Erythroblast (primary cell): Measurements from ENCODE around the gene CRYM.
"Not testable (repeated sequence)": the region's sequence is repeated elsewhere in the genome, so short reads cannot be mapped to it uniquely, and the experiment has no call there.

Source experiments
- DNase-seq, 2 experiments: peaks; one replicate each; lab custom pipeline; 2025; lab: John Stamatoyannopoulos, UW
- GATA1 ChIP-seq: IDR thresholded peaks from 2 replicates; pipeline ENCODE4 v1.6.1; 2011; ENCODE audit warnings: low read depth, mild to moderate bottlenecking, control low read depth, low read length, moderate library complexity
- POLR2A ChIP-seq: IDR thresholded peaks from 2 replicates; pipeline ENCODE4 v1.6.1; 2011; ENCODE audit warnings: mild to moderate bottlenecking, low read length

Gene CRYM

GRCh38 chr16:21277927-21278706 is at the start of gene CRYM:
TSS of gene CRYM (minus strand) at chr16:21278290. CDS start at chr16:21278251, 39 bp downstream.
- DNase-seq, result peak; percentile 69 to 85
- TF ChIP-seq POLR2A (no peak), GATA1 (no peak)

GRCh38 chr16:21327046-21327445 is 49.0 kb upstream of the CRYM start:
- TF ChIP-seq GATA1, result no peak
- TF ChIP-seq POLR2A, result no peak
- no peak for DNase-seq

GRCh38 chr16:21326459-21326858 is 48.4 kb upstream of the CRYM start:
- TF ChIP-seq POLR2A, result no peak
- no peak for TF ChIP-seq GATA1
- DNase-seq, result no peak

GRCh38 chr16:21324267-21324666 is 46.2 kb upstream of the CRYM start:
- TF ChIP-seq GATA1, result no peak
- TF ChIP-seq POLR2A, result no peak
- no peak for DNase-seq

GRCh38 chr16:21322251-21322650 is 44.2 kb upstream of the CRYM start:
- not testable (repeated sequence) for DNase-seq

- DNase-seq, result no peak
Observed at GRCh38 chr16:21321736-21322135, 43.6 kb upstream of the CRYM start.

GRCh38 chr16:21314339-21314738 is 36.2 kb upstream of the CRYM start:
- TF ChIP-seq POLR2A, result no peak
- DNase-seq, result no peak

More at GRCh38 chr16:21321736-21322135, 43.6 kb upstream of the CRYM start:
- no peak for TF ChIP-seq GATA1
- no peak for TF ChIP-seq POLR2A

GRCh38 chr16:21312863-21313372 is 34.8 kb upstream of the CRYM start:
- DNase-seq, result not testable (repeated sequence)

- not testable (repeated sequence) for DNase-seq
Observed at GRCh38 chr16:21312046-21312445, 34.0 kb upstream of the CRYM start.

GRCh38 chr16:21306712-21307111 is 28.6 kb upstream of the CRYM start:
- not testable (repeated sequence) for DNase-seq

- TF ChIP-seq GATA1, result no peak
- peak in 1 of 2 experiments; percentile 74 for DNase-seq
Observed at GRCh38 chr16:21302898-21303528, 24.9 kb upstream of the CRYM start.

- TF ChIP-seq POLR2A (no peak), GATA1 (no peak)
- DNase-seq, result peak in 1 of 2 experiments; percentile 31
Observed at GRCh38 chr16:21302454-21302853, 24.4 kb upstream of the CRYM start.

GRCh38 chr16:21301895-21302291 is 23.8 kb upstream of the CRYM start:
- no peak for TF ChIP-seq GATA1
- no peak for TF ChIP-seq POLR2A

GRCh38 chr16:21301168-21301894 is 23.2 kb upstream of the CRYM start:
- peak; percentile 76 to 79 for DNase-seq
- TF ChIP-seq POLR2A (no peak), GATA1 (no peak)

More at GRCh38 chr16:21301895-21302291, 23.8 kb upstream of the CRYM start:
- peak in 1 of 2 experiments; percentile 44 for DNase-seq
